Measurements from ENCODE around the gene NADK2.

DNA sequence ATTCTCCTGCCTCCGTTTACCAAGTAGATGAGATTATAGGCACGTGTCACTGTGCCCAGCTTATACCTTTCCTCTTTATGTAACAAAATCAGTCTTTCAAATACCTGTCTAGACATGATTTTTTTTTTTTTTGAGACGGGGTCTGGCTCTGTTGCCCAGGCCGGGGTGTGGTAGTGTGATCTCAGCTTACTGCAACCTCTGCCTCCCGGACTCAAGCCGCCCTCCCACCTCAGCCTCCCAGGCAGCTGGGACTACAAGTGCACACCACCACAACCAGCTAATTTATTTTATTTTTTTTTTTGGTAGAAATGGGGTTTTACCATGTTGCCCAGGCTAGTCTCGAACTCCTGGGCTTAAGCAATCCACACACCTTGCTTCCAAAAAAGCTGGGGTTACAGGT lies 13.2 kb downstream of the NADK2 start:
- TF ChIP-seq FOXJ3 (CRISPR knock-in tag; IDR thresholded peaks at IDR 0.05), result no peak
- TF ChIP-seq, protein P1, sequence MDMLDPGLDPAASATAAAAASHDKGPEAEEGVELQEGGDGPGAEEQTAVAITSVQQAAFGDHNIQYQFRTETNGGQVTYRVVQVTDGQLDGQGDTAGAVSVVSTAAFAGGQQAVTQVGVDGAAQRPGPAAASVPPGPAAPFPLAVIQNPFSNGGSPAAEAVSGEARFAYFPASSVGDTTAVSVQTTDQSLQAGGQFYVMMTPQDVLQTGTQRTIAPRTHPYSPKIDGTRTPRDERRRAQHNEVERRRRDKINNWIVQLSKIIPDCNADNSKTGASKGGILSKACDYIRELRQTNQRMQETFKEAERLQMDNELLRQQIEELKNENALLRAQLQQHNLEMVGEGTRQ (IDR thresholded peaks at IDR 0.05; ENCODE audit: borderline replicate concordance, low read depth, low read length), result no peak
- TF ChIP-seq CTCF (IDR thresholded peaks at IDR 0.05), result no peak
- no peak for TF ChIP-seq EZH2phosphoT487 (IDR thresholded peaks at IDR 0.05; ENCODE audit: borderline replicate concordance, low read depth)
- no peak for TF ChIP-seq GATA2 (CRISPR knock-in tag; IDR thresholded peaks at IDR 0.05)
- no peak for TF ChIP-seq USF1 (IDR thresholded peaks at IDR 0.05; ENCODE audit: borderline replicate concordance, low read depth)
